ENCODE measurements around the gene CXCR5. TPM values are rescaled to one million over a fixed set of nuclear protein-coding genes. Genes with fewer than 3 reads are reported as not detected.

Gene CXCR5
- total and polyA plus RNA-seq, 2 of the 4 experiments (the other 2 are of a cell fraction), result not detected

DNA sequence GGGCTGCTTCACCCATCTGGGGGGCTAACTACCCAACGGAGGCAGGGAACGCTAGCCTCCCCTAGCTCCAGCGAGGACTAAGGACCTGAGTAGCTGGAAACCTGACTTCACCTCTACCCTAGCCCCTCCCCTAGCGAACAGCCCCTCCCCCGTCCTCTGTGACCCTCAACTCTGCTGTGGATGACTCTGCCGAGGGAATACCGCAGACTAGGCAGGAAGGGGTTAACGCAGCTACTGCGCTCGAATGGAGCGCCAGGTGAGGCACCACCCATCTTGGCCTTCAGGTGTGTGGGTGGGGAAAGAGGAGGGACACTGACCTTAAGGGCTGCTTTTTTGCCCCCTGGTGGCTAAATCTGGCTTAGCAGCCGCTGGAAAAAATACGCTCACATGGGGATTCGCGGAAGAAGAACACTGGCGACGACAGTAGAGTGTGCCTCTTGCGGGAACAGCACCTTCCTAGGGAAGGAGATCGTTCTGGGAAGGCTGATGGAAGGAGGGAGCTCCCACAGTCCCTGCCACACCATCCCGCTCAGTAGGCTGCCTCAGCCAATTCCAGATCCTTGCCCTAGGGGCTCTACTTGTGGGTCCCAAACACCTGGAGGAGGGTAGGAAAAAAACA is 46.5 kb downstream of the CXCR5 start (continued):
- TF ChIP-seq RFX5 (IDR thresholded peaks at IDR 0.05; ENCODE audit: low read depth, low read length), result no peak

DNA sequence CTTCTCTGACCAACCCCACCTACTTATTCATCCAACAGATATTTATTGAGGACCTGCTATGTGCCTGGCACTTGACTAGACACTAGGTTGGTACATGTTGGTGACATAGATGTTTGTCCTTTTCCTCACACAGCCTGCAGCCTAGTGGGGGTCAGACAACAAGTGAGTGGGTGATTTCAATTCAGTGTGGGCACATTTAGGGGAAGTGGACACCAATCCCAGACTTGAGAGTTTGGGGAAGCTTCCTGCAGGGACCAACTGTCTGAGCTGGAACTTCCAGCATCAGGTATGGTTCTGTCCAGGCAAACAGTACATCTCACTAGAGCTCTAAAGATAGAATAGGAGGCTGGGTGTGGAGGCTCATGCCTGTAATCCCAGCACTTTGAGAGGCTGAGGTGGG is 47.9 kb downstream of the CXCR5 start:
- Histone ChIP-seq H3K9me3 (ENCODE audit: control insufficient read depth, insufficient read depth, low read length) (no peaks in the 10 kb centered on the region), H3K27me3 (ENCODE audit: control insufficient read depth, insufficient read depth, low read length) (no peaks in the 10 kb centered on the region), H3K56ac (ENCODE audit: extremely low read depth, insufficient read depth, low read length) (no peak overlapping the region), H3K27ac (ENCODE audit: insufficient read depth, low read length) (no peak overlapping the region), H2BK15ac (ENCODE audit: low read depth, low read length) (no peak overlapping the region), H3K18ac (ENCODE audit: low read depth, low read length) (no peak overlapping the region), H3K14ac (replicated peaks; ENCODE audit: low read depth, low read length) (no peak overlapping the region), H2AK9ac (replicated peaks; ENCODE audit: low read depth, low read length, poor library complexity) (no peak overlapping the region), H3K4me1 (ENCODE audit: control insufficient read depth, insufficient read depth, low read length) (peaks cover 5% of the 10 kb centered on the region; the same call in 1 of the 2 replicates), H2BK5ac (ENCODE audit: low read depth, low read length, poor library complexity, severe bottlenecking) (no peak overlapping the region), H3K23ac (ENCODE audit: low read depth, low read length) (no peak overlapping the region; the same call in 1 of the 2 replicates), H3K9me1 (ENCODE audit: insufficient read depth, low read length) (no peaks in the 10 kb centered on the region), H4K20me1 (ENCODE audit: insufficient read depth, low read length) (no peaks in the 10 kb centered on the region; the same call in none of the 2 replicates), H2BK20ac (ENCODE audit: low read depth, low read length) (no peak overlapping the region), H3K36me3 (ENCODE audit: control insufficient read depth, insufficient read depth, low read length) (no peaks in the 10 kb centered on the region), H3K4ac (ENCODE audit: low read depth, low read length) (no peak overlapping the region), H3K79me1 (ENCODE audit: low read depth in 1 of 2, low read length in 2 of 2) (peaks cover 0 to 19% of the 10 kb centered on the region in 2 experiments; a peak in 2 of 4 replicates), H2AK5ac (ENCODE audit: low read depth, low read length) (no peak overlapping the region), H4K91ac (ENCODE audit: insufficient read depth, low read depth, low read length) (no peak overlapping the region), H4K5ac (ENCODE audit: low read depth, low read length) (no peak overlapping the region), H3K9ac (ENCODE audit: low read depth, low read length) (no peak overlapping the region), H2BK120ac (ENCODE audit: low read depth, low read length) (no peak overlapping the region), H3K4me3 (ENCODE audit: insufficient read depth, low read depth, low read length) (no peak overlapping the region), H2AFZ (replicated peaks; ENCODE audit: low read length, poor library complexity) (no peak overlapping the region), H3K4me2 (ENCODE audit: low read depth, low read length) (no peak overlapping the region), H4K8ac (ENCODE audit: low read depth in 2 of 2, low read length in 2 of 2) (no peak overlapping the region)
- dilution Hi-C loops (cut with HindIII; ENCODE audit: low sequenced_read_pairs, unreplicated experiment), result no loop called here
- ChIA-PET POLR2A (ENCODE audit: unreplicated experiment) (no interaction called here), CTCF (interaction anchor here (1.2 kb wide), 1 partner anchor 242 kb away, joined by 3 read pairs; no protein-coding TSS in a partner anchor)
- BruUV-seq (replicated peaks), result no TSS peak
- DNase-seq (no peak), ATAC-seq (ENCODE audit: low read depth) (no peak)
- in situ Hi-C loops (cut with MboI; ENCODE audit: low sequenced_read_pairs), result no loop called here
- intact Hi-C loops (cut with micrococcal nuclease), result no loop called here
- no peak for TF ChIP-seq ELK1 (IDR thresholded peaks at IDR 0.05; ENCODE audit: borderline replicate concordance, low read depth, low read length)
- TF ChIP-seq, protein P1, sequence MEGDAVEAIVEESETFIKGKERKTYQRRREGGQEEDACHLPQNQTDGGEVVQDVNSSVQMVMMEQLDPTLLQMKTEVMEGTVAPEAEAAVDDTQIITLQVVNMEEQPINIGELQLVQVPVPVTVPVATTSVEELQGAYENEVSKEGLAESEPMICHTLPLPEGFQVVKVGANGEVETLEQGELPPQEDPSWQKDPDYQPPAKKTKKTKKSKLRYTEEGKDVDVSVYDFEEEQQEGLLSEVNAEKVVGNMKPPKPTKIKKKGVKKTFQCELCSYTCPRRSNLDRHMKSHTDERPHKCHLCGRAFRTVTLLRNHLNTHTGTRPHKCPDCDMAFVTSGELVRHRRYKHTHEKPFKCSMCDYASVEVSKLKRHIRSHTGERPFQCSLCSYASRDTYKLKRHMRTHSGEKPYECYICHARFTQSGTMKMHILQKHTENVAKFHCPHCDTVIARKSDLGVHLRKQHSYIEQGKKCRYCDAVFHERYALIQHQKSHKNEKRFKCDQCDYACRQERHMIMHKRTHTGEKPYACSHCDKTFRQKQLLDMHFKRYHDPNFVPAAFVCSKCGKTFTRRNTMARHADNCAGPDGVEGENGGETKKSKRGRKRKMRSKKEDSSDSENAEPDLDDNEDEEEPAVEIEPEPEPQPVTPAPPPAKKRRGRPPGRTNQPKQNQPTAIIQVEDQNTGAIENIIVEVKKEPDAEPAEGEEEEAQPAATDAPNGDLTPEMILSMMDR (conservative IDR thresholded peaks at IDR 0.05; ENCODE audit: low read depth, low read length), result no peak
- no peak for TF ChIP-seq FOS (IDR thresholded peaks at IDR 0.05; ENCODE audit: low read depth, low read length)
- TF ChIP-seq POLR2A (IDR thresholded peaks at IDR 0.05; ENCODE audit: low read depth, low read length), result no peak
- no peak for TF ChIP-seq MAFK (IDR thresholded peaks at IDR 0.05; ENCODE audit: low read depth, low read length)
- TF ChIP-seq MXI1 (IDR thresholded peaks at IDR 0.05; ENCODE audit: borderline replicate concordance, low read depth, low read length), result no peak
- TF ChIP-seq RCOR1 (IDR thresholded peaks at IDR 0.05; ENCODE audit: insufficient replicate concordance, low read length), result no peak
- TF ChIP-seq CHD1 (IDR thresholded peaks at IDR 0.05; ENCODE audit: low read depth, low read length), result no peak
- no peak for TF ChIP-seq NFE2L2 (IDR thresholded peaks at IDR 0.05; ENCODE audit: low read depth, low read length)
- TF ChIP-seq CEBPB (IDR thresholded peaks at IDR 0.05; ENCODE audit: low read depth, low read length), result no peak
- no peak for TF ChIP-seq RAD21 (IDR thresholded peaks at IDR 0.05; ENCODE audit: low read length)
- TF ChIP-seq USF2 (IDR thresholded peaks at IDR 0.05; ENCODE audit: low read depth, low read length), result no peak
- TF ChIP-seq RFX5 (IDR thresholded peaks at IDR 0.05; ENCODE audit: low read depth, low read length), result no peak
- TF ChIP-seq SMC3 (IDR thresholded peaks at IDR 0.05; ENCODE audit: low read depth, low read length), result no peak
